SH-SY5Y (cell line): ENCODE data around the gene IL23R.

ENCODE experiments used
- GATA2 ChIP-seq: IDR thresholded peaks from 2 replicates; pipeline ENCODE4 v1.6.1; 2011; ENCODE audit warnings: mild to moderate bottlenecking, low read depth, low read length
- GATA3 ChIP-seq: IDR thresholded peaks from 2 replicates; pipeline ENCODE4 v1.6.1; 2011; ENCODE audit warnings: low read depth, mild to moderate bottlenecking, low read length, moderate library complexity

DNA sequence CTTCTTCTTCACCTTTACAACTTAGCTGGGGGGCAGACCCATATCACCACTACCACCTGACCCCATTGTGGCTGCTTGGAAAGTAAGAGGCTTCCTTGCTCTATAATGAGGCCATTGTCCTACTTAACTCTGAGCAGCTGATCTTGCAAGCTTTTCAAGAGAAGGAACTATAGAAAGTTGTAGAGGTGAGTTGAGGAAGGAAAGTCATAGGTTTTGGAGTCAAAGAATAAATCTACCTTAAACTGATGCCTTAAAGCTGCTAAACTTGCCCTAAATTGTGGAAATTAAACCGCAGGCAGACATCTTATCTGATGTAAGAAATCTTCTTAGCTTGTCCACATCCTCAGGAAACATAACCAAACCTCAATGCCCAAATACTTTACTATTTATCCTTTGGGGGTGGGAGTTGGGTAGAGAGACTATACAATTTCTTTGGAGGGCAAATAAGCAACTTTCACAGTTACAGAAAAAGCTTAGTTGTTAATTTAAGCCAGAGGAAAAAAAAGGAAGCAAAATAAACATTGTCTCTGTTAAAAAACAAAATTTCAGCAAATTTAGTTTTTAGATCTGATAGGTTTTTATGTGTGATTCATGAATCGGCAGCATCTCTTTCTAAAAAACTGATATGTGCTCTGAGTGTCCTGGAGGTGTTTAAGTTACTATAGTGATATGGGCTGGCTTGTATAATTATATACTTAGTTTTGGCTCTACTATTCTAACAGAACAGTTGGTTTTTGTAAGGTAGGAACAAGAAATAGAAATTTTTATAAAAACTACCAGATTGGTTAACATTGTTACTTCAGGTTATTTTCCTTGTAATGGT, 4.7 kb downstream of the IL23R start:
- TF ChIP-seq GATA3 (no peak), GATA2 (no peak)
